Esophagus muscularis mucosa (tissue), 3 donors: ENCODE data around the gene NTRK3.

Source experiments
- CTCF ChIP-seq, 3 experiments: fragments of 200-600 bp in 2 of 3; fragments of 450-650 bp in 1 of 3; sonication (generic) in 2 of 3; IDR thresholded peaks; one replicate each; pipeline ENCODE4 v1.5.1; 2017 to 2019; ENCODE audit warnings: antibody characterized with exemption in 3 of 3, mild to moderate bottlenecking in 2 of 3, moderate library complexity in 1 of 3
- POLR2A ChIP-seq: fragments of 450-650 bp; IDR thresholded peaks from one replicate; pipeline ENCODE4 v1.6.1; 2017; ENCODE audit warnings: antibody characterized with exemption, moderate library complexity, mild to moderate bottlenecking, low read depth
- POLR2AphosphoS5 ChIP-seq, 2 donors: sonication (generic); formaldehyde crosslinking; IDR thresholded peaks; one replicate each; pipeline ENCODE4 v1.6.1; 2017; ENCODE audit warnings: antibody characterized with exemption in 2 of 2

DNA sequence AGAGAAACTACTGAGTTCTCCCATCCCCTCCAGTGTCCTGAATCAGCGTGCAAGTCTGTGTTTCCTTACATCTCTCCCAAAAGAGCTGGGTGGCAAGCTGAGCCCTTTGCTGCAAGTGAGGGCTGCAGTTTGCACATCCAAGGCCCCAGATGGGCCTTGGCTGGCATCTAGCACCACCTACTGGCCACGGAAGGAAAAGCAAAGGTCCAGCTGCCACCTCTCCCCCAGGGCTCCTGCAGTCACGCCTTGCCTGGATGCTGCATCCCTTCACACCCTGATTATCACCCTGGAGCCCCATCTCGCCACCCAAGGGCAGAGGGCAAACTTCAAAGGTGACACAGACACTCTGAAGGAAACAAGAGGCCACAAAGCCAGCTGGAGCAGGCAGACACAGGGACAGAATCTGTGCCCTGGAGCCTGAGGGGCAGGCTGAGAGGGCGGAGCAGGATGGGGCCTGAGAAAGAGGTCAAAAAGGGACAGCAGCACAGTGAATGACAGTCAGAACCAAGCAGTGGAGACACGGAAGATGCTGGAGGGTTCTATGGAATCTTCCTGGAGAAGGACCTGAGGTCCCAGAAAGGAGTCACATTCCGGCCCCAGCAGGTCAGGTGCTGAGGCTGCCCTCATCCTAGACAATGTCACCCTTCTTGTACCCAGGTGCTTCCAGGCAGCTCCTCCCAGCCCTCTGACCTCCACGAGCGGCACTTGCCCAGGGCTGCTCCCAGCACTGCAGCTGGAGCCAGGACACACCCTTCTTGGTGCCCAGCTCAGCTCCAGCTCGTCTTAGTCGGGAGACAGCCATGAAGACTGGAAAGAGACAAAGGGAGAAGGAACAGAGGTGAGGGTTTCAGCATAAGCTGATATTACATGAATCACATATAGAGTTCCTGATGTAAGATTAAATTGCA is 18.3 kb upstream of the NTRK3 start:
- TF ChIP-seq POLR2A = no peak
- TF ChIP-seq CTCF (IDR thresholded peaks at IDR 0.05) = peak; percentile 61 to 86 (median 80)
- TF ChIP-seq POLR2AphosphoS5 (IDR thresholded peaks at IDR 0.05) = no peak
